ENCODE measurements around the gene PADI3.

The PADI3 gene

DNA sequence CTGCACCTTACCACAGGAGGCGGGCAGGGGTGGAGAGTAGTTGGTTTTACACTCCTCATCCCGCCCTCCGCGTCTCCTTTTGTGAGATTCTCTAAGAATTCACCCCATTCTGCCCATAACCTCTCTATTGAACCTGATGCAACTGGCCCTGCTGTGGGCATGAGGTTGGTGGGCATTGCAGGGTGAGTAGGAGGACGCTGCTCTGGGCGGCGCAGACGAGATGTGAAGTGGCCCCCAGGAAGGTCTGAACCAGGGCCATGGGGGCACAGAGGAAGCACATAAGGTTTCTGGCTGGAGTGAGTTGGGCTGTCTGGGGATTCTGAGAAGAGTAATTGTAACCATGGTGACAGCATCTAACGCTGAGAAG, 35.1 kb upstream of the PADI3 start:
- DNase-seq (ENCODE audit: low read depth): no peak
- no peak overlapping the region for H3K4me3 ChIP-seq (ENCODE audit: low read depth, low read length)
- TF ChIP-seq, protein P1, sequence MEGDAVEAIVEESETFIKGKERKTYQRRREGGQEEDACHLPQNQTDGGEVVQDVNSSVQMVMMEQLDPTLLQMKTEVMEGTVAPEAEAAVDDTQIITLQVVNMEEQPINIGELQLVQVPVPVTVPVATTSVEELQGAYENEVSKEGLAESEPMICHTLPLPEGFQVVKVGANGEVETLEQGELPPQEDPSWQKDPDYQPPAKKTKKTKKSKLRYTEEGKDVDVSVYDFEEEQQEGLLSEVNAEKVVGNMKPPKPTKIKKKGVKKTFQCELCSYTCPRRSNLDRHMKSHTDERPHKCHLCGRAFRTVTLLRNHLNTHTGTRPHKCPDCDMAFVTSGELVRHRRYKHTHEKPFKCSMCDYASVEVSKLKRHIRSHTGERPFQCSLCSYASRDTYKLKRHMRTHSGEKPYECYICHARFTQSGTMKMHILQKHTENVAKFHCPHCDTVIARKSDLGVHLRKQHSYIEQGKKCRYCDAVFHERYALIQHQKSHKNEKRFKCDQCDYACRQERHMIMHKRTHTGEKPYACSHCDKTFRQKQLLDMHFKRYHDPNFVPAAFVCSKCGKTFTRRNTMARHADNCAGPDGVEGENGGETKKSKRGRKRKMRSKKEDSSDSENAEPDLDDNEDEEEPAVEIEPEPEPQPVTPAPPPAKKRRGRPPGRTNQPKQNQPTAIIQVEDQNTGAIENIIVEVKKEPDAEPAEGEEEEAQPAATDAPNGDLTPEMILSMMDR (IDR thresholded peaks at IDR 0.05; ENCODE audit: insufficient read depth, low read depth, low read length, missing control alignments): no peak

DNA sequence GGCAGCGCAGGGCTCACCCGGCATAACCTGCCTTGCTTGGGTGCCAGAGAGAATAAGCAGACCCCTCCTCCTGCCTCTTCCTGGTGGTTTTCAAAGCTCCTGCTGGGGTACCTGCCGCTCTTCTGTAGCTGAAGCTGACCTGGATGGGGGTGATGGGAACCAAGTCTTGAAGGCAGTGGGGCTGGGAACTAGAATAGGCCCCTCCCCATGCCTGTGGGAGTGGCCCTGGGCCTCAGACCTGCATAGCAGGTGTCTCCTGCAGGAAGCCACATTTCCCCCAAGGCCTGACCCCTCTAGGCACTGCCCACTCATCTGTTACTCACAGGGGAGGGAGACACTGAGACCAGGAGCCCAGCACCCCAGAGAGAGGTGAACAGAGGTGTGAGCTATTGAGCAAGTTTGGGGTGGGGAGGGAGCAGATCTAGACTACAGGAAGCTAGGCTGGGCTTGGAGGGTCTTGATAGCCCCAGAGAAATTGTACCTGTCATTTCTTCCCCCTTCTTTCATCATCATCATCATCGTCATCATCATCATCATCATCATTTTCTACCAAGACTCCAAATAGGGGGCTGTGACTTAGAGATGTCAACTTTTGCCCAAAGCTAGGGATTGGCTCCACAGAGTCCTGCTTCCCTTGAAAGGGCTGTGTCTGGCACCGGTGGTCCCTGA, 33.9 kb upstream of the PADI3 start:
- TF ChIP-seq, protein P1 (IDR thresholded peaks at IDR 0.05; ENCODE audit: insufficient read depth, low read depth, low read length, missing control alignments): no peak
- no peak overlapping the region for H3K4me3 ChIP-seq (ENCODE audit: low read depth, low read length)
- no peak for DNase-seq (ENCODE audit: low read depth)

DNA sequence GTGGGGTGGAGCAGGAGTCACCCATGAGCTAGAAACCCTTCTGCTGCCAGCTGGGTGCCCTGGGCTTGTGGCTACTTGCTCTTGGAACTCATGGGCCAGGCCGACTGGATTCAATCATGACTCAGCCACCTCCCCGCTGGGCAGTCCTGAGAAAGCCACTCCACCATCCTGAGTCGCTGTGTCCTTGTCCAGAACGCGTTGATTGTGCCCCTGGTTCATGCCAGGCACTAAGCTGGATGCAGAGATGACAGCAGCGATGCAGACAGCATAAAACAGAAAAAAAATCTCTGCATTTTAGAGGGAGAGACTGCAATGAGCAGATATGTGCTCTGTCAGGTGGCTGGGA, 33.4 kb upstream of the PADI3 start:
- no peak overlapping the region for H3K4me3 ChIP-seq (ENCODE audit: low read depth, low read length)
- DNase-seq (ENCODE audit: low read depth): no peak
- TF ChIP-seq, protein P1 (IDR thresholded peaks at IDR 0.05; ENCODE audit: insufficient read depth, low read depth, low read length, missing control alignments): no peak

DNA sequence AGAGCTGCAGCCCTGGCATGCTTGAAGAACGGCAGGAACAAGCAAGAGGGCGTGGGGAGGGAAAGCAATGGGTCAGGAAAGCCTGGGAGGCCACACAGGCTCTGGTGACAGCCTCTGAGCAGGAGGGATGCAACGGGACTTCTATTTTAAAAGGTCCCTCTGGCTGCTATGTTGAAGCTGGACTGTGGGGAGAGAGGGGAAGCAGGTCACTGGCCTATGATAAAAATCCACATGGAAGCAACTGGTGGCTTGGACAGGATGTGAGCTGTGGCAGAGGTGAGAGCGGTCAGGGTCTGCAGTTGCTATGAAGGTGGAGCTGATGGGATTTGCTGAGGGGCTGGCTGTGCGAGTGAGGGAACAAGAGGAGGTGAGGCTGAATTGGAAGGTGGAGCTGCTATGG, 32.8 kb upstream of the PADI3 start:
- H3K4me3 ChIP-seq (ENCODE audit: low read depth, low read length): no peak overlapping the region
- no peak for DNase-seq (ENCODE audit: low read depth)
- TF ChIP-seq, protein P1 (IDR thresholded peaks at IDR 0.05; ENCODE audit: insufficient read depth, low read depth, low read length, missing control alignments): no peak

DNA sequence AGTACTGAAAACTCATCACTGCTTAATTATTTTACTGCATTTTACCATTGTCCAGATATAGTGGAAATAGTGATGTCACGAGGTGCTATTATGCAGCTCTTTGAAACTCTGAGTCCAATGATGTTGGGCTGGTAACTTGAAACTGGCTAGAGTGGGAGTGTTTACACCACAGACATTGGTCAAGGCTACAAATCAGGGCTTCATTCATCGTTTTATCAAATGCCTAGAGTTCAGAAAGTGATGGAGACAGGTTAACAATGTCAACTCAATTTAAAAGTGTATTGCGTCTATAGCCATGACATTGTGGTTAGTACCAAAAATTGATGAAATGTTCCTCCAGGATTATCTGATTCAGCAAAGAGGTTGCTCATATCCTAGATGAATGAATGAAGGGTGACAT, 31.3 kb upstream of the PADI3 start:
- DNase-seq (ENCODE audit: low read depth): no peak
- H3K4me3 ChIP-seq (ENCODE audit: low read depth, low read length): no peak overlapping the region
- TF ChIP-seq, protein P1 (IDR thresholded peaks at IDR 0.05; ENCODE audit: insufficient read depth, low read depth, low read length, missing control alignments): no peak

DNA sequence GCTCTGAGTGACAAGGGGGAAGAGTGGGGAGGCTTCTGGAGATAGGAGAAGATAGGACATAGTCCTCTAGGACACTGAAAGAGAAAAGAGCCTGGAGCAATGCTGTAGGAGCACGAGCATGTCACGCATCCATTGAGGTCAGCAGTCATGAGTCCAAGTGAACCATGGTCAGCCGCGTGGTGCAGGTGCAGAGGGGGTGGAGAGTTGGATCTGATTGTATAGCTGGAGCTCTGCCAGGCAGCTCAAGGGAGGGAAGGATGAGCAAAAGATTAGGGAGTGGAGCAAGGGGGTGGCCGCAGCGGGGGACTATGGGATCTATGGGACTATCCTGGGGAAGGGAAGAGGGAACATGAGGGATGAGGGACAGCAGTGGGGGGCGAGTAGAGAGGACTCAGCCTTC, 30.0 kb upstream of the PADI3 start:
- TF ChIP-seq, protein P1 (IDR thresholded peaks at IDR 0.05; ENCODE audit: insufficient read depth, low read depth, low read length, missing control alignments): no peak
- no peak for DNase-seq (ENCODE audit: low read depth)
- no peak overlapping the region for H3K4me3 ChIP-seq (ENCODE audit: low read depth, low read length)

DNA sequence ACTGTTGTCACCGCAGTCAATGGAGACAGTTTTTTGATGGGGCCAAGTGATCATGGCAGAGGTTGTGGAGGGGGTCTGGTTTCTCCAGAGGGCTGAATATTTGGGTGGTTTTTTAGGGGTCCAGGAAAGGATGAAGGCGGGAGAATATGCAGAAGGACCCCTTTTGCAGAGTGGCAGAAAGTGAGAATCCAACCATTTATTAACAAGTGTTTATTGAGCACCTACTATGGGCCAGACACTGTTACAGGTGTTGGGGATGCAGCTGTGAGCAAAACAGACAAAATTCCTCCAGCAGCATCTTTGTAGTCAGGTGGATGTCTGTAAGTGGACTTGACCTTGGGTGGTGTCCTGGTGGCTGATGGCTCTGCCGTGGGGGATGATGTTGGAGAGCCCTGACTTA, 28.6 kb upstream of the PADI3 start:
- TF ChIP-seq, protein P1 (IDR thresholded peaks at IDR 0.05; ENCODE audit: insufficient read depth, low read depth, low read length, missing control alignments): no peak

More for the DNA sequence above, 28.6 kb upstream of the PADI3 start:
- H3K4me3 ChIP-seq (ENCODE audit: low read depth, low read length): no peak overlapping the region
- no peak for DNase-seq (ENCODE audit: low read depth)

Data from GM12865 (cell line).